ENCODE results near the gene SMTN.

Gene SMTN

GRCh38 chr22:31124811-31125465 lies 43.8 kb downstream of the SMTN start:
- TF ChIP-seq FOXM1 (IDR thresholded peaks at IDR 0.05; ENCODE audit: borderline replicate concordance, low read depth) (no peak), TEAD4 (IDR thresholded peaks at IDR 0.05) (no peak), MAX (IDR thresholded peaks at IDR 0.05) (no peak), TAF1 (IDR thresholded peaks at IDR 0.05; ENCODE audit: low read depth) (no peak), CEBPB (IDR thresholded peaks at IDR 0.05) (no peak), ZBTB7A (IDR thresholded peaks at IDR 0.05; ENCODE audit: low read depth) (no peak), EGR1 (IDR thresholded peaks at IDR 0.05) (no peak), RAD21 (IDR thresholded peaks at IDR 0.05; ENCODE audit: low read depth) (no peak), YY1 (IDR thresholded peaks at IDR 0.05; ENCODE audit: low read depth) (no peak), TCF12 (IDR thresholded peaks at IDR 0.05; ENCODE audit: low read depth) (no peak), NFIC (IDR thresholded peaks at IDR 0.05) (no peak), CREB1 (IDR thresholded peaks at IDR 0.05; ENCODE audit: low read depth) (no peak), EP300 (IDR thresholded peaks at IDR 0.05; ENCODE audit: borderline replicate concordance) (no peak)
- TF ChIP-seq, protein P1, sequence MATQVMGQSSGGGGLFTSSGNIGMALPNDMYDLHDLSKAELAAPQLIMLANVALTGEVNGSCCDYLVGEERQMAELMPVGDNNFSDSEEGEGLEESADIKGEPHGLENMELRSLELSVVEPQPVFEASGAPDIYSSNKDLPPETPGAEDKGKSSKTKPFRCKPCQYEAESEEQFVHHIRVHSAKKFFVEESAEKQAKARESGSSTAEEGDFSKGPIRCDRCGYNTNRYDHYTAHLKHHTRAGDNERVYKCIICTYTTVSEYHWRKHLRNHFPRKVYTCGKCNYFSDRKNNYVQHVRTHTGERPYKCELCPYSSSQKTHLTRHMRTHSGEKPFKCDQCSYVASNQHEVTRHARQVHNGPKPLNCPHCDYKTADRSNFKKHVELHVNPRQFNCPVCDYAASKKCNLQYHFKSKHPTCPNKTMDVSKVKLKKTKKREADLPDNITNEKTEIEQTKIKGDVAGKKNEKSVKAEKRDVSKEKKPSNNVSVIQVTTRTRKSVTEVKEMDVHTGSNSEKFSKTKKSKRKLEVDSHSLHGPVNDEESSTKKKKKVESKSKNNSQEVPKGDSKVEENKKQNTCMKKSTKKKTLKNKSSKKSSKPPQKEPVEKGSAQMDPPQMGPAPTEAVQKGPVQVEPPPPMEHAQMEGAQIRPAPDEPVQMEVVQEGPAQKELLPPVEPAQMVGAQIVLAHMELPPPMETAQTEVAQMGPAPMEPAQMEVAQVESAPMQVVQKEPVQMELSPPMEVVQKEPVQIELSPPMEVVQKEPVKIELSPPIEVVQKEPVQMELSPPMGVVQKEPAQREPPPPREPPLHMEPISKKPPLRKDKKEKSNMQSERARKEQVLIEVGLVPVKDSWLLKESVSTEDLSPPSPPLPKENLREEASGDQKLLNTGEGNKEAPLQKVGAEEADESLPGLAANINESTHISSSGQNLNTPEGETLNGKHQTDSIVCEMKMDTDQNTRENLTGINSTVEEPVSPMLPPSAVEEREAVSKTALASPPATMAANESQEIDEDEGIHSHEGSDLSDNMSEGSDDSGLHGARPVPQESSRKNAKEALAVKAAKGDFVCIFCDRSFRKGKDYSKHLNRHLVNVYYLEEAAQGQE (IDR thresholded peaks at IDR 0.05; ENCODE audit: low read depth) = no peak
- TF ChIP-seq, protein P2, sequence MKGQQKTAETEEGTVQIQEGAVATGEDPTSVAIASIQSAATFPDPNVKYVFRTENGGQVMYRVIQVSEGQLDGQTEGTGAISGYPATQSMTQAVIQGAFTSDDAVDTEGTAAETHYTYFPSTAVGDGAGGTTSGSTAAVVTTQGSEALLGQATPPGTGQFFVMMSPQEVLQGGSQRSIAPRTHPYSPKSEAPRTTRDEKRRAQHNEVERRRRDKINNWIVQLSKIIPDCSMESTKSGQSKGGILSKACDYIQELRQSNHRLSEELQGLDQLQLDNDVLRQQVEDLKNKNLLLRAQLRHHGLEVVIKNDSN (IDR thresholded peaks at IDR 0.05) = no peak

GRCh38 chr22:31125521-31126117 lies 44.5 kb downstream of the SMTN start:
- TF ChIP-seq MAX (IDR thresholded peaks at IDR 0.05) = no peak
- TF ChIP-seq, protein P1 (IDR thresholded peaks at IDR 0.05; ENCODE audit: low read depth) = no peak
- TF ChIP-seq CREB1 (IDR thresholded peaks at IDR 0.05; ENCODE audit: low read depth) = no peak
- TF ChIP-seq NFIC (IDR thresholded peaks at IDR 0.05) = no peak

- TF ChIP-seq TEAD4 (IDR thresholded peaks at IDR 0.05) = no peak
- TF ChIP-seq YY1 (IDR thresholded peaks at IDR 0.05; ENCODE audit: low read depth) = no peak
- TF ChIP-seq, protein P1 (IDR thresholded peaks at IDR 0.05; ENCODE audit: low read depth) = no peak
- TF ChIP-seq RAD21 (IDR thresholded peaks at IDR 0.05; ENCODE audit: low read depth) = no peak
- TF ChIP-seq EP300 (IDR thresholded peaks at IDR 0.05; ENCODE audit: borderline replicate concordance) = no peak
- TF ChIP-seq CREB1 (IDR thresholded peaks at IDR 0.05; ENCODE audit: low read depth) = no peak
- TF ChIP-seq, protein P2 (IDR thresholded peaks at IDR 0.05) = no peak
- no peak for TF ChIP-seq FOXM1 (IDR thresholded peaks at IDR 0.05; ENCODE audit: borderline replicate concordance, low read depth)
- TF ChIP-seq TCF12 (IDR thresholded peaks at IDR 0.05; ENCODE audit: low read depth) = no peak
- TF ChIP-seq MAX (IDR thresholded peaks at IDR 0.05) = no peak
- no peak for TF ChIP-seq ZBTB7A (IDR thresholded peaks at IDR 0.05; ENCODE audit: low read depth)
- TF ChIP-seq CEBPB (IDR thresholded peaks at IDR 0.05) = no peak
- no peak for TF ChIP-seq TAF1 (IDR thresholded peaks at IDR 0.05; ENCODE audit: low read depth)
- no peak for TF ChIP-seq EGR1 (IDR thresholded peaks at IDR 0.05)
- TF ChIP-seq NFIC (IDR thresholded peaks at IDR 0.05) = no peak
These were observed 45.2 kb downstream of the SMTN start for GRCh38 chr22:31126128-31126868.

GRCh38 chr22:31126869-31127175 lies 45.7 kb downstream of the SMTN start:
- TF ChIP-seq TEAD4 (IDR thresholded peaks at IDR 0.05) = no peak
- TF ChIP-seq RAD21 (IDR thresholded peaks at IDR 0.05; ENCODE audit: low read depth) = no peak
- TF ChIP-seq TCF12 (IDR thresholded peaks at IDR 0.05; ENCODE audit: low read depth) = no peak
- TF ChIP-seq FOXM1 (IDR thresholded peaks at IDR 0.05; ENCODE audit: borderline replicate concordance, low read depth) = no peak
- no peak for TF ChIP-seq MAX (IDR thresholded peaks at IDR 0.05)
- no peak for TF ChIP-seq EGR1 (IDR thresholded peaks at IDR 0.05)
- no peak for TF ChIP-seq YY1 (IDR thresholded peaks at IDR 0.05; ENCODE audit: low read depth)

Measured in Ishikawa (cell line).